ENCODE measurements around the gene B3GAT1. TPM values are rescaled to one million over a fixed set of nuclear protein-coding genes. Genes with fewer than 3 reads are reported as not detected.

Gene B3GAT1
- total and polyA plus RNA-seq, 2 experiments from 2014 or later, result 4.8 to 28.3 TPM

- TF ChIP-seq ZNF462 (CRISPR knock-in tag; IDR thresholded peaks at IDR 0.05) (no peak), ZNF331 (CRISPR knock-in tag; IDR thresholded peaks at IDR 0.05; ENCODE audit: low read depth) (no peak), EZH2phosphoT487 (IDR thresholded peaks at IDR 0.05; ENCODE audit: unreplicated experiment) (no peak), JUNB (IDR thresholded peaks at IDR 0.05; ENCODE audit: unreplicated experiment) (no peak)
These were observed 50.4 kb downstream of the B3GAT1 start (continued) for GRCh38 chr11:134361661-134362060.

- Histone ChIP-seq H3K4me3 (no peak overlapping the region), H3K27me3 (ENCODE audit: insufficient read depth) (0 out of 2 replicates have a peak, but pooled peaks cover 3% of the 10 kb centered on the region), H4K20me1 (replicated peaks; ENCODE audit: insufficient read depth) (no peaks in the 10 kb centered on the region), H3K4me2 (no peak overlapping the region), H2AFZ (peak overlapping the region; percentile 100), H3K79me2 (replicated peaks; ENCODE audit: insufficient read depth) (no peaks in the 10 kb centered on the region), H3K36me3 (ENCODE audit: insufficient read depth) (no peaks in the 10 kb centered on the region), H3K9me2 (ENCODE audit: insufficient read depth) (no peaks in the 10 kb centered on the region), H3K4me1 (ENCODE audit: insufficient read depth) (no peaks in the 10 kb centered on the region), H3F3A (replicated peaks; ENCODE audit: low read depth) (no peaks in the 10 kb centered on the region; the same call in 1 of the 2 replicates), H3K27ac (ENCODE audit: low read depth) (no peak overlapping the region)
- peak; percentile 89 to 99 for TF ChIP-seq CTCF (conservative IDR thresholded peaks at IDR 0.05; ENCODE audit: low read depth in 2 of 2)
- TF ChIP-seq CREB1 (CRISPR knock-in tag; IDR thresholded peaks at IDR 0.05; ENCODE audit: low read depth), result no peak
- DNase-seq (ENCODE audit: low spot score) (peak; percentile 93), ATAC-seq (peak; percentile 94)
- H3K9me3 Mint-ChIP-seq, result 0 out of 3 replicates have a peak, but pooled peaks cover 4% of the 10 kb centered on the region
- H3K36me3 Mint-ChIP-seq (ENCODE audit: low read depth), result peaks cover 3% of the 10 kb centered on the region; the same call in 2 of the 3 replicates
- peaks cover 9% of the 10 kb centered on the region for H3K4me1 Mint-ChIP-seq
- no peak overlapping the region for H3K27ac Mint-ChIP-seq
- no peak overlapping the region; the same call in 2 of the 3 replicates for H3K4me3 Mint-ChIP-seq
- peaks cover 15% of the 10 kb centered on the region for H3K27me3 Mint-ChIP-seq (ENCODE audit: insufficient read depth, low read depth, poor library complexity)
These were observed 51.8 kb downstream of the B3GAT1 start for GRCh38 chr11:134360050-134360835.
